OCI-LY1 (cell line): ENCODE data around the gene STK39.

Source experiments
- H2AFZ ChIP-seq: fragments of 200-600 bp; sonication (generic), shearing (Covaris generic); 2 replicates; pipeline ENCODE4 v1.6.0; 2014; ENCODE audit warnings: antibody characterized with exemption, mild to moderate bottlenecking, low read length
- H3F3A ChIP-seq: fragments of 200-600 bp; sonication (generic), shearing (Covaris generic); 2 replicates; pipeline ENCODE4 v1.6.0; 2014; ENCODE audit warnings: mild to moderate bottlenecking, antibody characterized with exemption, low read length, moderate library complexity; ENCODE audit not compliant: insufficient read depth
- H3K27ac ChIP-seq: fragments of 200-600 bp; sonication (generic); 2 replicates; pipeline ENCODE4 v1.5.1; 2014; ENCODE audit warnings: low read length, mixed run types, mild to moderate bottlenecking, low read depth; ENCODE audit not compliant: poor library complexity, severe bottlenecking
- H3K27me3 ChIP-seq: fragments of 200-600 bp; sonication (generic); 2 replicates; pipeline ENCODE4 v1.6.0; 2014; ENCODE audit warnings: antibody characterized with exemption, mild to moderate bottlenecking, low read length, moderate library complexity; ENCODE audit not compliant: insufficient read depth
- H3K36me3 ChIP-seq: fragments of 200-600 bp; sonication (generic); 2 replicates; pipeline ENCODE4 v1.6.1; 2014; ENCODE audit warnings: mild to moderate bottlenecking, antibody characterized with exemption, low read length, moderate library complexity, mixed read lengths; ENCODE audit not compliant: insufficient read depth
- H3K4me1 ChIP-seq: fragments of 200-600 bp; sonication (generic); 2 replicates; pipeline ENCODE4 v1.5.1; 2014; ENCODE audit warnings: mild to moderate bottlenecking, low read length, moderate library complexity; ENCODE audit not compliant: insufficient read depth, severe bottlenecking
- H3K4me2 ChIP-seq: fragments of 200-600 bp; sonication (generic), shearing (Covaris generic); 2 replicates; pipeline ENCODE4 v1.6.1; 2014; ENCODE audit warnings: low read length
- H3K4me3 ChIP-seq: fragments of 200-600 bp; sonication (generic); 2 replicates; pipeline ENCODE4 v1.5.1; 2014; ENCODE audit warnings: low read length, low read depth, mild to moderate bottlenecking, mixed read lengths; ENCODE audit not compliant: poor library complexity, severe bottlenecking
- H3K79me2 ChIP-seq: fragments of 200-600 bp; shearing (Covaris generic); 2 replicates; pipeline ENCODE4 v1.6.1; 2016; ENCODE audit warnings: mixed run types, low read length, mixed read lengths; ENCODE audit not compliant: insufficient read depth
- H3K9ac ChIP-seq: fragments of 200-600 bp; sonication (generic), shearing (Covaris generic); 2 replicates; pipeline ENCODE4 v1.6.1; 2014; ENCODE audit warnings: mild to moderate bottlenecking, low read length, mixed read lengths
- H3K9me2 ChIP-seq: fragments of 200-600 bp; sonication (generic), shearing (Covaris generic); 2 replicates; pipeline ENCODE4 v1.6.1; 2014; ENCODE audit warnings: low read depth, mild to moderate bottlenecking, low read length, mixed read lengths
- H3K9me3 ChIP-seq: fragments of 200-600 bp; shearing (Covaris generic); 2 replicates; pipeline ENCODE4 v1.6.1; 2014; ENCODE audit warnings: low read length, mixed read lengths
- H4K20me1 ChIP-seq: fragments of 200-600 bp; sonication (generic), shearing (Covaris generic); 2 replicates; pipeline ENCODE4 v1.6.0; 2016; ENCODE audit warnings: mild to moderate bottlenecking, low read length; ENCODE audit not compliant: insufficient read depth
- CTCF ChIP-seq: fragments of 200-600 bp; sonication (generic), shearing (Covaris generic); IDR thresholded peaks from 2 replicates; pipeline ENCODE4 v1.5.1; 2017; ENCODE audit warnings: mild to moderate bottlenecking, antibody characterized with exemption, low read length, moderate library complexity, mixed read lengths
- EZH2 ChIP-seq: fragments of 200-600 bp; sonication (generic), shearing (Covaris generic); IDR thresholded peaks from 2 replicates; pipeline ENCODE4 v1.8.0; 2017; ENCODE audit warnings: borderline replicate concordance, mixed run types, mild to moderate bottlenecking, antibody characterized with exemption, low read length, moderate library complexity, mixed read lengths

STK39 gene

DNA sequence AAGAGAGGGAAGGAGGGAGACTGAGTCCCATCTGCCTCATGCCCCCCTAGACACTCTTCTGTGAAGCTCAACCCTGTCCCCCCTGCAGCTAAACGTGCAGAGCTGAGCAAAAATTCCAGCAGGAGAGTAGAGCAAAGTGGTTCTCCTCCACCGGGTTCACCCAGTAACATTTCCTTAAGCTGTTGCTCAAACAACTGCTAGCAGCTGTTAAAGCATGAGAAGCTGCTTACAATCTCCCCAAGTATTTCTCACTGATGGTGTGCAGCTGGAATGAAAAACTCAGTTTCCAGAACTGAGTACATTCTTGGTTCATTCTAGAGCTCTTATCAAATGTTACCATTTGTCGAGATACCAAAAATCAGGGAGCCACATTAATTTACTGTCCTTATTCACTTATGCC lies 92.3 kb downstream of the STK39 start:
- TF ChIP-seq CTCF: no peak
- TF ChIP-seq EZH2: no peak
- Histone ChIP-seq H3K9me2 (no peaks in the 10 kb centered on the region), H3K9me3 (no peaks in the 10 kb centered on the region), H3K36me3 (peaks cover 23% of the 10 kb centered on the region; the same call in 1 of the 2 replicates), H3K9ac (no peak overlapping the region), H3K4me3 (no peak overlapping the region), H3K4me1 (no peaks in the 10 kb centered on the region), H3K27me3 (no peaks in the 10 kb centered on the region), H3F3A (no peaks in the 10 kb centered on the region), H3K4me2 (no peak overlapping the region), H4K20me1 (no peaks in the 10 kb centered on the region), H2AFZ (no peak overlapping the region), H3K27ac (no peak overlapping the region), H3K79me2 (no peaks in the 10 kb centered on the region)

DNA sequence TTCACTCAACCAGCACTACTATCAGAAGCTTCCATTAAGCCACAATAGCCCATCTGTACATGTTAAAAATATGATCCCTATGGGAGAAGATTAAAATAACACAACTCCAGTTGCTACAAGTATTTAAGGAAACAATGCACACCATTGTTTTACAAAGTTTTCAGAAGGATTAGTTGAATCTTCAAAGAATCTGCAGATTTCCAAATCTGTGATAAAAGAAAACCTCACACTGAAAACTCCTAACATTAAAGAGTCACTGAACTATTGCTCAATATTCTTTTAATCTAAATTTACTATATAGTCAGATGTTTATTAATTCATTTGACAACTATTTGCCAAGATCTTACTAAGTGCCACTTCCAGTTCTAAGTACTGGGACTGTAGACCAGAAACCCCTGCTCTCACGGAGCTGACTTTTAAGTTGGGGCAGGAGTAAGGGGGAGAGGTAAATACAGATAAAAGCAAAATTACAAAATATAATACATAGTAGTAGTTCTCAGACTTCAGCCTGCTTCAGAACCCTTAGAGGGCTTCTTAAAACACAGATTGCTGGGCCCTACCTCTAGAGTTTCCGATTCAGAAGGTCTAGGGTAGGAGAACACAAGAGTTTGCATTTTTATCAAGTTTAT lies 94.4 kb downstream of the STK39 start:
- TF ChIP-seq CTCF: no peak
- TF ChIP-seq EZH2: no peak
- no peaks in the 10 kb centered on the region for H4K20me1 ChIP-seq
- H3K27me3 ChIP-seq: no peaks in the 10 kb centered on the region
- no peak overlapping the region for H3K27ac ChIP-seq
- H3K79me2 ChIP-seq: no peaks in the 10 kb centered on the region
- H3K4me3 ChIP-seq: no peak overlapping the region
- H3K4me1 ChIP-seq: no peaks in the 10 kb centered on the region
- H3K9ac ChIP-seq: no peak overlapping the region
- peaks cover 22% of the 10 kb centered on the region; the same call in 1 of the 2 replicates for H3K36me3 ChIP-seq
- H2AFZ ChIP-seq: no peak overlapping the region
- no peaks in the 10 kb centered on the region for H3K9me3 ChIP-seq
- no peaks in the 10 kb centered on the region for H3F3A ChIP-seq
- no peaks in the 10 kb centered on the region for H3K9me2 ChIP-seq
- no peak overlapping the region for H3K4me2 ChIP-seq

DNA sequence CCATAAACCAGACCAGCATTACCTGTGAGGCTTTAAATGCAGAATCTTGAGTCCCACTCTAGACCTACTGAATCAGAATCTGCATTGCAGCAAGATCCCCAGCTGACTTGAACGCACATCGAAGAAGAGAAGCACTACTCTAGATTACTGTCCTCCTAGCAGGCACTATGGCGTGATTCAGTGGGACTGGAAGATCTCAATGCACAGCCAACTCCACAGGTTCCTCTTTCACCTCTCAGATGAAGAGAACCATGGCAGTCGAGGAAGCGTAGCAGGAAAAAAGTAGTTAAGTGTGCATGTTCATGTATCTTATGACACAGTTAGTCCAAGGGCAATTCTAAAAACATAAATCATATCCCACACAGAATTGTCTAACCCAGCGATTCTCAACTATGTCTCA lies 97.4 kb downstream of the STK39 start:
- Histone ChIP-seq H4K20me1 (no peaks in the 10 kb centered on the region), H3K36me3 (peaks cover 14% of the 10 kb centered on the region; the same call in 1 of the 2 replicates), H3K9me2 (no peaks in the 10 kb centered on the region), H2AFZ (no peak overlapping the region), H3K79me2 (no peaks in the 10 kb centered on the region), H3K4me1 (no peaks in the 10 kb centered on the region), H3F3A (no peaks in the 10 kb centered on the region), H3K4me2 (no peak overlapping the region), H3K9ac (no peak overlapping the region), H3K27ac (no peak overlapping the region), H3K27me3 (no peaks in the 10 kb centered on the region), H3K9me3 (no peaks in the 10 kb centered on the region), H3K4me3 (no peak overlapping the region)
- no peak for TF ChIP-seq CTCF
- TF ChIP-seq EZH2: no peak
